Sigmoid colon (tissue), 7 donors: Measurements from ENCODE around the gene FEV. TPM values are rescaled to one million over a fixed set of nuclear protein-coding genes. Genes with fewer than 3 reads are reported as not detected.

Experiments
- DNase-seq: peaks from one replicate; pipeline ENCODE4 v3.0.0-alpha.2; 2019
- H3K27ac ChIP-seq, 4 donors: fragments of 200-600 bp; sonication (generic); one replicate each; pipeline ENCODE4 v1.5.1; 2016 to 2019; ENCODE audit warnings: mild to moderate bottlenecking in 1 of 4
- H3K27me3 ChIP-seq, 3 donors: fragments of 200-600 bp; sonication (generic); one replicate each; pipeline ENCODE4 v1.5.1; 2019; ENCODE audit warnings: mild to moderate bottlenecking in 1 of 3
- H3K36me3 ChIP-seq, 4 donors: fragments of 200-600 bp; sonication (generic); one replicate each; pipeline ENCODE4 v1.5.1; 2016 to 2019
- H3K4me1 ChIP-seq, 4 donors: fragments of 200-600 bp; sonication (generic); one replicate each; pipeline ENCODE4 v1.5.1; 2017 to 2019
- H3K4me3 ChIP-seq, 4 donors: fragments of 200-600 bp; sonication (generic); one replicate each; pipeline ENCODE4 v1.5.1; 2017 to 2019; ENCODE audit warnings: mild to moderate bottlenecking in 2 of 4, moderate library complexity in 1 of 4
- H3K9me3 ChIP-seq, 4 donors: fragments of 200-600 bp in 3 of 4; sonication (generic) in 3 of 4; one replicate each; pipeline versions ENCODE4 v1.5.1 to v1.6.1; 2013 to 2019
- EP300 ChIP-seq, 4 donors: sonication (generic); formaldehyde crosslinking; IDR thresholded peaks; one replicate each; pipeline ENCODE4 v1.6.1; 2017; ENCODE audit warnings: antibody characterized with exemption in 4 of 4
- POLR2A ChIP-seq, 2 donors: fragments of 450-650 bp; IDR thresholded peaks; one replicate each; pipeline ENCODE4 v1.6.1; 2016; ENCODE audit warnings: antibody characterized with exemption in 2 of 2, mild to moderate bottlenecking in 2 of 2, moderate library complexity in 2 of 2
- POLR2AphosphoS5 ChIP-seq, 4 donors: sonication (generic); formaldehyde crosslinking; IDR thresholded peaks; one replicate each; pipeline ENCODE4 v1.6.1; 2017; ENCODE audit warnings: antibody characterized with exemption in 4 of 4
- WGBS, 2 donors: extraction: QIAGEN DNeasy Blood & Tissue Kit; methylation state at CpG; one replicate each; pipeline ENCODE4 v1.1.7; 2013; 5-methylcytosine and 5-hydroxymethylcytosine counted together
- intact Hi-C: fragments of 100-400 bp; cut with DNase I; formaldehyde crosslinking; loops from one replicate; pipeline ENCODE4 v1.15.1; 2023
- polyA plus RNA-seq, 3 donors: library from polyadenylated mRNA; stranded (reverse); fragments of 200-250 nt; gene quantifications; one replicate each; pipeline ENCODE4 v1.2.3, GENCODE V29; 2013
- total RNA-seq, 4 donors: library from RNA; depleted of rRNA; stranded (reverse); fragments of >200 nt; gene quantifications; one replicate each; pipeline ENCODE4 v1.1.0, GENCODE V29; 2016
- TF ChIP-seq, protein P1 (sequence below), 4 experiments: fragments of 450-650 bp in 3 of 4; fragments of 200-600 bp in 1 of 4; IDR thresholded peaks; one replicate each; pipeline ENCODE4 v1.5.1; 2016 to 2019; ENCODE audit warnings: antibody characterized with exemption in 4 of 4, mild to moderate bottlenecking in 3 of 4, moderate library complexity in 2 of 4
- donor health status: healthy with polysubstance abuse.
- donor health status: Bipolar disorder and iron deficiency.
- donor health status: healthy.

FEV gene
- total and polyA plus RNA-seq, 7 donors = 0.71 to 6.0 (median 0.77) TPM; not detected in 4

- Histone ChIP-seq H3K4me3 (no peak overlapping the region), H3K27ac (no peak overlapping the region), H3K27me3 (peaks cover 0 to 7% (median 0%) of the 10 kb centered on the region in 3 donors), H3K9me3 (no peaks in the 10 kb centered on the region), H3K4me1 (no peaks in the 10 kb centered on the region), H3K36me3 (no peaks in the 10 kb centered on the region)
- WGBS, 2 donors = 84 to 85% methylated on average over 6 of the region's 6 CpGs
- intact Hi-C loops = no loop called here
- DNase-seq = peak; percentile 30
- TF ChIP-seq, protein P1, sequence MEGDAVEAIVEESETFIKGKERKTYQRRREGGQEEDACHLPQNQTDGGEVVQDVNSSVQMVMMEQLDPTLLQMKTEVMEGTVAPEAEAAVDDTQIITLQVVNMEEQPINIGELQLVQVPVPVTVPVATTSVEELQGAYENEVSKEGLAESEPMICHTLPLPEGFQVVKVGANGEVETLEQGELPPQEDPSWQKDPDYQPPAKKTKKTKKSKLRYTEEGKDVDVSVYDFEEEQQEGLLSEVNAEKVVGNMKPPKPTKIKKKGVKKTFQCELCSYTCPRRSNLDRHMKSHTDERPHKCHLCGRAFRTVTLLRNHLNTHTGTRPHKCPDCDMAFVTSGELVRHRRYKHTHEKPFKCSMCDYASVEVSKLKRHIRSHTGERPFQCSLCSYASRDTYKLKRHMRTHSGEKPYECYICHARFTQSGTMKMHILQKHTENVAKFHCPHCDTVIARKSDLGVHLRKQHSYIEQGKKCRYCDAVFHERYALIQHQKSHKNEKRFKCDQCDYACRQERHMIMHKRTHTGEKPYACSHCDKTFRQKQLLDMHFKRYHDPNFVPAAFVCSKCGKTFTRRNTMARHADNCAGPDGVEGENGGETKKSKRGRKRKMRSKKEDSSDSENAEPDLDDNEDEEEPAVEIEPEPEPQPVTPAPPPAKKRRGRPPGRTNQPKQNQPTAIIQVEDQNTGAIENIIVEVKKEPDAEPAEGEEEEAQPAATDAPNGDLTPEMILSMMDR (IDR thresholded peaks at IDR 0.05) = no peak
Observed at GRCh38 chr2:219019436-219019835, 34.5 kb upstream of the FEV start.

GRCh38 chr2:219018726-219019125 is 33.7 kb upstream of the FEV start:
- WGBS, 2 donors = 91 to 92% methylated on average over 10 of the region's 10 CpGs
- Histone ChIP-seq H3K4me1 (no peaks in the 10 kb centered on the region), H3K4me3 (no peak overlapping the region), H3K27me3 (peaks cover 0 to 7% (median 0%) of the 10 kb centered on the region in 3 donors), H3K36me3 (no peaks in the 10 kb centered on the region), H3K27ac (no peak overlapping the region), H3K9me3 (no peaks in the 10 kb centered on the region)
- no peak for DNase-seq
- intact Hi-C loops = no loop called here
- TF ChIP-seq EP300 (IDR thresholded peaks at IDR 0.05) = no peak
- TF ChIP-seq POLR2A (IDR thresholded peaks at IDR 0.05) = no peak
- TF ChIP-seq, protein P1 (IDR thresholded peaks at IDR 0.05) = no peak
- no peak for TF ChIP-seq POLR2AphosphoS5 (IDR thresholded peaks at IDR 0.05)

DNA sequence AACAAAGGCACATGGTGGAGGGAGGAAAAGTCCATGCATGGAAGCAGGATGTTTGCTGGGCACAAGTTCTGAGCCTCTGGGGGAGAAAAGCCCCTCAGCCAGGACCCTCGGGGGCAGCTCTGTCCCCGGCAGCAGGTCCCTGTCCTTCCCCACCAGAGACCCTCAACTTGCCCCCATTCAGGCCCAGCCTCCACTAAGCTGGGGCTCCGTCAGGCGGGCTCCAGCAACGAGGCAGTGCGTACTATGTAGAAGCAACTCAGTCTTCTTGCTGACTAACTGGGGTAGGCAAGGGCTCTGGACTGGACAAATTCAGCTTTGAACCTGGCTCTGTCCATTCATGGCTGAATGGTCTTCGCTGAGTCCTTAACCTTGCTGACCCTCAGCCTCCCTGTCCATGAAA is 33.3 kb upstream of the FEV start:
- Histone ChIP-seq H3K27ac (no peak overlapping the region), H3K9me3 (no peaks in the 10 kb centered on the region), H3K36me3 (no peaks in the 10 kb centered on the region), H3K27me3 (peaks cover 0 to 5% (median 0%) of the 10 kb centered on the region in 3 donors), H3K4me1 (no peaks in the 10 kb centered on the region), H3K4me3 (no peak overlapping the region)
- 87% methylated on average over 7 of the region's 7 CpGs for WGBS, 2 donors
- no peak for DNase-seq
- TF ChIP-seq EP300 (IDR thresholded peaks at IDR 0.05) = no peak
- TF ChIP-seq, protein P1 (IDR thresholded peaks at IDR 0.05) = no peak
- no peak for TF ChIP-seq POLR2AphosphoS5 (IDR thresholded peaks at IDR 0.05)
- TF ChIP-seq POLR2A (IDR thresholded peaks at IDR 0.05) = no peak
- intact Hi-C loops = no loop called here

DNA sequence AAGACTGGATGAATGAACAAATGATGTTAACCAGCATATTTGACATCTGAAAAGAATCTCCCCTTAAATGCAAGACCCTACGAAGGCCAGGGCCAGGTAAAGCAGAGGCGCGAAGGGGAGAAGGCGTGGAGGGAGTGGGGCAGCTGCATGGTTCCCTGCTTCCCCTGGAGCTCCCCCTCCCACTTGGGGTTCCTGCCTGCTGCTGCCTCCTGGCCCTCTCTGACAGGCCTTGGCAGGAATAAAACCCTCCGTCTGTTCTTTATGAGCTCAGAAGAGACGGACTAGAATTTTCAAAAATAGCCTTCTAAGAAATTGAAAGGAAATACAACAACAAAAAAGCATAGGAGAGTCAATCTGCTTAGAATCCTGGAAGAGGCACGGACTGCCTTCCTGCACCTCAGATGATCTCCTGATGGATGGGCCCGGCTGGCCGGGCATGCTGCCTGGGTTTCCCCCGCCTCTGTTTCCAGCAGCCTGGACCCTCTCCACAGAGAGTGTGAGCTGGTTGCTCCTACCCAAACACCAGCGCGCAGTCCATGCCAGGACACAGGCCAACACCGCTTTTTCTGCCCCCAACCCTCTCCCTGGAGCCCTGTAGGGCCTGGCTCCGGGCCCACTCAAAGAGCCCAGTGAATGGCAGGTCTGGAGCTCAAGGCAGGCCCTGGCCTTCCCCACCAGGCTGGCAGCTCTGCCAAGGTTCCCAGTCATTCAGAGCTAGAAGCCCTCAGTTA is 32.4 kb upstream of the FEV start:
- no peaks in the 10 kb centered on the region for H3K27me3 ChIP-seq
- 83 to 88% methylated on average over 14 of the region's 14 CpGs for WGBS, 2 donors
- H3K9me3 ChIP-seq = no peaks in the 10 kb centered on the region
- no peaks in the 10 kb centered on the region for H3K36me3 ChIP-seq
- H3K4me3 ChIP-seq = no peak overlapping the region
- no peak for TF ChIP-seq EP300 (IDR thresholded peaks at IDR 0.05)
- TF ChIP-seq, protein P1 (IDR thresholded peaks at IDR 0.05) = no peak
- no peak for TF ChIP-seq POLR2AphosphoS5 (IDR thresholded peaks at IDR 0.05)
- no peak for TF ChIP-seq POLR2A (IDR thresholded peaks at IDR 0.05)
- intact Hi-C loops = no loop called here
- DNase-seq = peak; percentile 51
- H3K27ac ChIP-seq = no peak overlapping the region
- no peaks in the 10 kb centered on the region for H3K4me1 ChIP-seq

GRCh38 chr2:219016721-219017120 is 31.7 kb upstream of the FEV start:
- WGBS, 2 donors = 92 to 93% methylated on average over 11 of the region's 11 CpGs
- intact Hi-C loops = no loop called here
- H3K9me3 ChIP-seq = no peaks in the 10 kb centered on the region
- no peaks in the 10 kb centered on the region for H3K27me3 ChIP-seq
- H3K4me1 ChIP-seq = no peaks in the 10 kb centered on the region
- TF ChIP-seq EP300 (IDR thresholded peaks at IDR 0.05) (no peak), POLR2AphosphoS5 (IDR thresholded peaks at IDR 0.05) (no peak), POLR2A (IDR thresholded peaks at IDR 0.05) (no peak)
- TF ChIP-seq, protein P1 (IDR thresholded peaks at IDR 0.05) = no peak
- no peaks in the 10 kb centered on the region for H3K36me3 ChIP-seq
- H3K4me3 ChIP-seq = no peak overlapping the region
- H3K27ac ChIP-seq = no peak overlapping the region
- DNase-seq = no peak
